Activated CD8-positive, alpha-beta memory T cell treated with anti-CD3 and anti-CD28 coated beads for 4 hours (primary cell): Measurements from ENCODE around the gene CHRNA3.
A peak's percentile ranks its signal among the peaks of the same experiment; 100 is the strongest.

ENCODE experiments used
- DNase-seq, 2 donors: peaks; one replicate each; pipeline ENCODE4 v3.0.0-alpha.2; 2020; ENCODE audit warnings: low read depth in 2 of 2

CHRNA3 gene

DNA sequence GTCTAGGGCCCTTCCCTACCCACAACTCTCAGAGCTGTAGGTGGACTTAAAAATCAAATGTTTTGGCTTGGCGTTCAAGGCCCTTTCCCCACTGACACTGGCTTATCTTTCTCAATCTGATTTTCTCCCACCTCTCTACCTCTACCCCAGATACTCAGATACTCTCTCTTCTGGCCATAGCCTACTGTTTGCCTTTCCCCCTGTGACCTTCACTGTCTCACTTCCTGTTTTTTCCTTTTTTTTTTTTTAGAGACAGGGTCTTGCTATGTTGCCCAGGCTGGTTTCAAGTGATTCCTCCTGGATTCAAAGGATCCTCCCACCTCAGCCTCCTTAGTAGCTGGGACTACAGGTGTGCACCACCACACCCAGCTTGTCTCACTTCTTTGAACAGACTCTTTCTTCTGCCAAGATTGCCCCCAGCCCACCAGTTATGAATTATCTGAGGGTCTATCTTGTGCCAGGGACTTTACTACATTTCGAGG, 15.6 kb upstream of the CHRNA3 start:
- no peak for DNase-seq

DNA sequence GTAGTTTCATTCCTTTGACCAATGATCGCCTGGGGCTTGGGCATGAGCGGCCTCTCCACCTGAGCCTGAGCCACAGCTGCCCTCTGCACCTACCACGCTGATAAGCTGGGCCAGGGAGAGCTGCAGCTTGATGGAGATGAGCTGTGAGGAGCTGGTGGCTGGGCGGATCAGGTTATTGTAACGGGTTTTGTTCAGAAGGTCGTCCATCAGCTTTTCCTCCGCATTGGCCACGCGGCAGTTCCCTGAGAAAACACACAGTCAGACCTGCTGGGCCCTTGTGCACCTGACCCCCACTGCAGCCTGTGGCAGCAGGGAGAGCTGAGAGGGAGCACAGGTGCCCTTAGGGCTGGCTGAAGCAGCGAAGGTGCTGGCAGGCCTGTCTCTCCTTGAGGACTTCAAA, 14.6 kb upstream of the CHRNA3 start:
- DNase-seq, result no peak

DNA sequence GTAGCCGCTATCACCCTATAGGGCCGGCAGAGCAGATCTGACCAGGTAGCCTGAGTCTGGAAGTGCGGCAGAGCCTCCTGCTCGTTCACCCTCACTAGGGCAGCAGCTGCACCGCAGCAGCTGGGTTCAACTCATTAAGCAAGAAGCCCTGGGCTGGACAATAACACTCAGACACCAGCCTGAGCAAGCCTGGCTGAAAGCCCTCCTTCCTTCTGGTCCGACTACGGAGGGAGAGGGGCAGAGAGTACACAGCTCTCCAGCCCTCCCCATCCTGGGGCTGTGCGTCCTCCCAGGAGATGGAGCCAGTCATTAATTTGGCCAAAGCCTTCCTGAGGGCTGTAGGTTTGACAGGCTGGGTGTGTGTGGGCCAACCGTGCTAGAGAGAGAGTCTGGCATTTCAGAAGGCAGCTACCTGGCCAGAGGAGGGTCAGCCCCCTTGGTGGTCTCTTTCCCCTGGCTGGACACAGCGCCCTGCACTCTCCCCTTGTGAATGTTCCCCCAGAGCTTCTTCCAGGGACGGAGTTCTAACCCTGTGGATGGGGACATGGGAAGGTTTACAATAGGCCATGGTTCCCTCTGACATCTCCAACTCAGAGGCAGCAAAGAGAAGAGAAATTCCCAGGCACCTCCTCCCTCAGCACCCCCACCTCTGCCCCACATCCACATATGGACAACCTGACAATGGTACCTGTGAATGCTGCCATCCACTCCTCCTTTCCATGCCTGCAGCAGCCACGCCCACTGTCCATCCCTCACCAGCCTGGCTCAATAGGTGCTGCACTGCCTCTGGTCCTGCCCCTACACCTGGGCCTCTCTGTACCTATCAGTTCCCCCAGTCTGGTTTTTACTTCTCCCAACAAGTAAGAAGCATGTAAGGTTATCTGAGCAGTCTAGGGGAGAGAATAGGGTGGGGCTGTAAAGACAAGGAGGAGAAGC, 13.7 kb upstream of the CHRNA3 start:
- DNase-seq, result no peak

DNA sequence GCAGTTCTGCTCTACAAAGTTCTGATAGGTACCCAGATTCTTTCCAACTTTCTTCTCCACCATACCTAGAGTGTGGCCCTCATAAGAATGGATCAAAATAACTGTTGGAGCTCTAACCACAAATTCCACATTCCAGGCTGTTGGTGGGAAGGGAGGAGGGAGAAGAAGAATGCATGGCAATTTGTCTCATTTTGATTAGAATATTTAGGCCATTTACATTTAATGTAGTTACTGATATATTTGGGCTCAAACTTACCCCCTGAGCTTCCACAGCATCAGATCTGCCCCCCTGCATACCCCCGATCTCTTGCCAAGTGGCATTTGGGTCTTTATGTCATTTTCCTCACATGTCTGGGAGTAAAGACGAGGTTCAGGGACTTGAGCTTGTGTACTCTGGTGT, 12.6 kb upstream of the CHRNA3 start:
- no peak for DNase-seq

DNA sequence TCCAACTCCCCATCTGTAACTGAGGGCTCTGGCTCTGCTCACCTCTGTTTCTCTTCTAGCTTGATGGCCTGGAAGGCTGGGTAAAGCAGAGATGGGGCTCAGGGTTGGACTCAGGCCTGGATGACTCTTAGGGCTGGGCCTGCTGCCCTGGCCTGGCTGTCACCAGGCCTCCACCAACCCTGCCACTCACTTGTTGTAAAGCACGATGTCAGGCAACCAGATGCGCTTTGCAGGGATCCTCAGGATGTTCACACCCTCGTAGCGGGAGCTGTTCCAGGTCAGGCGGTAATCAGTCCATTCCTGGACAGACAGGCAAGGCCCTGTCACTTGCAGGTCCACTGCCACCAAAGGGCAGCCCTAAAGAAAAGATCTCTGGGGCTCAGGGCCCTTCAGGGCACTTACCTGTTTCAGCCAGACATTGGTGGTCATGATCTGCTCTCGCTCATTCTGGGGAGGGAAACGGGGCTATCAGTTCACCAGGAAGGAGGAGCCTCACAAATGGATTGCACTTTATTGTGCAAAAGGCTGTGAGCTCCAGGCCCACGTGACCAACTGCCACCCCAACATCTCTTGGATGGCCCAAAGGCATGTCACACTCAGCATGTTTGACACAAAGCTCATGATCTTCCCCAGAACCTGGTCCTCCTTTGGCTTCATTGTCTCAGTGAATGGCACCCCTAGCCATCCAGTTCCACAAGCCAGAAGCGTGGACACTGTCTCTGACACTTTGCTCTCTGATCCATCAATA, 10.3 kb upstream of the CHRNA3 start:
- DNase-seq, result no peak

DNA sequence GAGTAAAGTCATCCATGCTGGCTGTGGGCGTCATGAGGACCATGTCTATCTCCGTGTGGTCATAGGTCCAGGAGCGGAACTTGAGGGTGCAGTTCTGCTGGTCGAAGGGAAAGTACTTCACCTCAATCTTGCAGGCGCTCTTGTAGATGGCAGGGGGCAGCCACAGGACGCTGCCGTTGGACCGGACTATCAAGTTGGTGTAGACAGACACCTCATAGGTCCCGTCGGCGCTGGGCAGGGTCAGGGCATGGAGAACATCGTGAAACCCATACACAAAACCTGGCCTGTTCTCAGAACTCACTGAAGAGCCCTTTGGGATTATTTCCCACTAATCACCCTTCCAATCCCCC, 8.9 kb upstream of the CHRNA3 start:
- DNase-seq, result no peak

DNA sequence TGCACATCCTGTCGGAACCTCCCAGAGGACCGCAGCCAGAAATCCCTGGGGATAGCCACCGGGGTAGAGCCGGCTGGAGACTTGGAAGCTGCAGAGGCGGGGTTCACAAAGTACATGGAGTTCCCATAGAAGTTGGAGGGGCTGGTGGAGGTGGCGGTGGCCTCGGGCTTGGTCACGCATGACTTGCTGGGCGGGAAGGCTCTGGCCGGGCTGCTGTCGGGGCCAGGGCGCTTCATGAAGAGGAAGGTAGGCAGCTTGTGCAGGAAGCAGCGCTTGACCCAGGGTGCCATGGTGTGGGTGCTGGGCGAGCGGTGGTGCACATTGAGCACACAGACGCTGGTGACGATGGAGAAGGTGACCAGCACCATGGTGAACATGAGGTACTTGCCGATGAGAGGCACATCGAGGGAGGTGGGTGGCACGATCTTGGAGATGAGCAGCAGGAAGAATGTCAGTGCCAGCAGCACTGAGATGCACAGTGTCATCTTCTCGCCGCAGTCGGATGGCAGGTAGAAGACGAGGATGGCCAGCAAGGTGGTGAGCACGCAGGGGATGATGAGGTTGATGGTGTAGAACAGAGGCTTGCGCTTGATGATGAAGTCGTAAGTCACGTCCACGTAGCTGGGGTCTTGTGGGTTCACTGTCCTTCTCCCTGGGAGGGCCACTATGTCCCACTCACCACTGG, 8.4 kb upstream of the CHRNA3 start:
- no peak for DNase-seq

DNA sequence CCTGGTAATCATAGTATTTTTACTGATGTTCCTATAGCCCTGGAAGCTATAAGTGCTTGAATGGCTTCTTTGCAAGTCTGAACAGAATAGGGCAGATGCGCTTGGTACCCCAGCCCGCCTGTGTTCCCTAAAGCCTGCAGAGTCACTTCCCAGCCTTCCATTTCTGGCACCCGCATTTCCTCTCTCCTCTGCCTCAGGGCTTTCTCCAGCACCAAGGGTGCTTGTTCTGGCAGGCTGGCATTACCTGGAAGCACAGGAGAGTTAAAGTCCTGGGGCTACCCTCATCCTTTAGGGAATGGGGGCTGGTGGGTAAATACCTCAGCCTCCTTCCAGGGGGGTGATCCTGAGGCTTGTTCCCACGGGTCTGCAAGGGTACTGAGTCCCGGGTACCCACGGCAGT, 7.4 kb upstream of the CHRNA3 start:
- no peak for DNase-seq

DNA sequence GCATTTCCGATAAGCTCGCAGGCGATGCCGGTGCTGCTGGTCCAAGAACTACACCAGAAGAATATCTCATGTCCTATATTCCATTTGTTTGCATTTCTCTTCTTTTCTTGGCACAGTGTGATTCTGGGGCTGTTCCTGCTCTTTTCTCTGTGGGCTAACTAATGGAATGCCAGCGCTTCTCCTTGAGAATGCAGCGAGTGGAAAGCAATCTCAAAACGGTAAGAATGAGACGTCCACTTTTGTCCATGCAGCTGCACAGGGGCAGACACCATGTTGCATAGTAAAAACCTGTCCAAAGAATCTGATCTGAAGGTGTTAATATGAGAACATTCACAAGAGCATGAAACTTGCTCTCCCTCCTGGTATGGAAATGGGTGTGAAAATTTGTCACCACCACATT, 6.6 kb upstream of the CHRNA3 start:
- no peak for DNase-seq

DNA sequence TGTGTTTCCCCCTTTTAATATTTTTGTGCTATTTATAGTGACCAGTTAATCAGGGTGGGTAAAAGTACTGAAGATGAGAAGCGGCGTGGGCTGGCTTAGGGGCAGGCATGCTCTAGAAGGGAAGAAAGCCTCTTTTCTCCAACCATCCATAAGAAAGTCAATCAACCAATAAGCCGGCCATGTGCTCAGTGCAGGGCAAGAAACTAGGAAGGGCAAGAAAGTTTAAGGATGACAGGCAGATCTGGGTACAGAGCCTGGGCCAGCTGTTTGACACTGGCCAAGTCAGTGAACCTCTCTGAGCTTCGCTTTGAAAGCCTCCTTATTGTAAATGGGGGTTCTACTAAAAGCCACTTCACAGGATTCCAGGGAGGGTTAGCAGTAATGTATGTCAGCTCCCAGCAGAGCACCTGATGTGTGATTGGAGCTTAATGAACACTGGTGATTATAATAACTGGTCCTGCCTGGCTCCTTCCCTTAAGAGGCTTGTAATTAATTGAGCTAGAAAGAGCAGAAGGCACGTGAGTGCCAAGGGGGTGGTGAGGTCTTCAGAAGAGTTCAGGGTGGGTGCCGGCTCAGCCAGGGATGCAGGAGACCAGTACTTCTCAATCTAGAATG, 5.7 kb upstream of the CHRNA3 start:
- DNase-seq, result no peak

DNA sequence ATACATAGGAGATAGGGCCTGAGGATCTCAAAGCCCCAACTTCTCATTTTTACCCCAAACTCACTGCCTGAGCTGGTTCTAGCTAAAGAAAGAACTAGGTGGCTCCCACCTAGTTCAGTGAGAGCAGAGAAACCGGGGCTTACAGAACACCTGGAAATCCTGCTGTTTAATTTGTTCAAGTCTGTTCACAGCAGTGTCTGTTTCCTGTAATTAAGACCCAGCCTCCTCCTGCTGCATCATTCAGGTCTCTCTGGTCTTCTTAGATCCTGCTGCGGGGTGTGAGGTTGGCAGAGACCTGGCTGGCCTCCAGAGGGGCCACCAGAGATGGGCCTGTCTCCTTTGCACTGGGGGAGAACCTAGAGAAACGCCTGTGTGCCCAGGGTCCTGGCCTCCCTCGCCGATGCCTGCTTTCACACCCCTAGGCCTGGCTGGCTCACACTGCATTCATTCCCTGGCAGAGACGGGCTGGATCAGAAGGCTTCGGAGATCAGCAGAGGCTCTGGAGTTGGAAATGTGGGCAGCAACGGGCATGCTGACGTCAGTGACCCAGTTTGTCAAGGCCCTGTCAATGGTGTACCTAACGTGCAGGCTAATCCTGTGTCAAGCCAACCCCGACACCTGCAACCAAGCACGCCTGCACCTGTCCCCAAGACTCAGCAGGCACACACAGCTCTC, 4.9 kb upstream of the CHRNA3 start:
- DNase-seq, result no peak

DNA sequence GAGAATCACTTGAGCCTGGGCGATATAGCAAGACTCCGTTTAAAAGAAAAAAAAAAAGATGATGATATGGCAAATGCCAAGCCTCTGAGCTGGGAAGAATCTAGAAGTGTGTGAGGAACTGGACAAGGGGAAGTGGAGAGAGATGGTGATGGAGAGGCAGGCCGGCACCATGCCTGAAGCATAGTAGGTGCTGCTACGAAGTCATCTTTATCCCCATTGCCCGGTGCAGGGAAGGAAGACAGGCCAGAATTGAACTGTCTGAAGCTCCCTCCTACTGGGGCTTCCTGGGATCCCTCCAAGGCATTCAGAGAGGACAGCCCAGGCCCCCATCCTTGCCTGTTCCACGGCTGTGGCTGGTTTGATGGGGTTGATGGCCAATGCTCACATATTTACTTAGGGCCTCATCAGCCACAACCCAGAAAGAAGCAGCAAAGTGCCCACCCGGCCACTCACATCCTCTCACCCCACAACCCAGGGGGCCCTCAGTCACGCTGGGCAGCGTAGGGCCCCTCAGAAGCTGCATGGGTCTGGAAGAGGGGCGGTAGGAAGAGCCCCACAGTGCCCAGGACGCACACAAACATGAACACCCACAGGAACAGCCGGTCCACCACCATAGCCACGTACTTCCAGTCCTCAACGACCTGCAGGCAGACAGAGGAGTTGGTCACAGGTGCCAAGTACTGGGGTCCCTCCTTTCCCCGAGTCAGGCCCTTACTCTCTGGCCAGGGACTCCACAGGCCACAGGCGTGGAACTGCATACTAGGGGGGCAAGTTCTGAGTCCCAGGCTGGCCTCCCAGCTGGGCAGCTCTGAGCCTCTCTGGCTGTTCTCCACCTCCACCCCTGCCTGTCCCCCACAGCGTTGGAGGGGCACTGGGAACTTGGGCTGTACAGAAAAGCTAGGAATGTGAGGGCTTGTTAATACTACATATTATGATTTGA, 4.1 kb upstream of the CHRNA3 start:
- DNase-seq, result no peak

DNA sequence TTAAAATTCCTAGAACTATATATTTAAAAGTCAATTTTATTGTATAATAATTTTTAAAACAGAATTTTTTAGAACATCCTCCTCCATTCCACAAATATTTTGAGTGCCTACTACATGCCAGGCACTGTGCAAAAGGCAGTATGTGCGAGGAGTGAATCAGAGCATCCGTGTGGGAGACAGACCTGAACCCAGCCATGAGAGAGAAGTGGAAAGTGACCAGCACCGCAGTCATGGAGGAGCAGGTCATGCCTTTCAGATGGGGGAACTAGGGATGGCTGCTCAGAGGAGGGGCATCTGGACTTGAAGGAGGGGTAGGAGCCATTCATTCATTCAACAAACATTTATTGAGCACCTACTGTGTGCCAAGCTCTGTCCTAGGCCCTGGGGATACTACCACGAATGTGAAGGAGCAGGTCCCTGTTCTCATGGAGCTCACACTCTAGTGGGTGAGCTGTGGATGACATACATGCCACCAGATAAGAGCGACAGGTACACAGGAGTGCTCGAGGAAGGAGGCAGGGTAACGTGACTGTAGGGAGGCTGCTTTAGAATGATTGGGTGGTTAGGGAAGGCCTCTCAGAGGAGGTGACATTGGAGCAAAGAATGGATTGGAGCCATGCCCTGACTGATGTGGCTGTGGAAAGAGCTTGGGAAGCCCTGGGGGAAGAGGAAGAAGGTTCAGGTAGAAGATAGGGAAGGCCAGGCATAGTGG, 3.1 kb upstream of the CHRNA3 start:
- no peak for DNase-seq

DNA sequence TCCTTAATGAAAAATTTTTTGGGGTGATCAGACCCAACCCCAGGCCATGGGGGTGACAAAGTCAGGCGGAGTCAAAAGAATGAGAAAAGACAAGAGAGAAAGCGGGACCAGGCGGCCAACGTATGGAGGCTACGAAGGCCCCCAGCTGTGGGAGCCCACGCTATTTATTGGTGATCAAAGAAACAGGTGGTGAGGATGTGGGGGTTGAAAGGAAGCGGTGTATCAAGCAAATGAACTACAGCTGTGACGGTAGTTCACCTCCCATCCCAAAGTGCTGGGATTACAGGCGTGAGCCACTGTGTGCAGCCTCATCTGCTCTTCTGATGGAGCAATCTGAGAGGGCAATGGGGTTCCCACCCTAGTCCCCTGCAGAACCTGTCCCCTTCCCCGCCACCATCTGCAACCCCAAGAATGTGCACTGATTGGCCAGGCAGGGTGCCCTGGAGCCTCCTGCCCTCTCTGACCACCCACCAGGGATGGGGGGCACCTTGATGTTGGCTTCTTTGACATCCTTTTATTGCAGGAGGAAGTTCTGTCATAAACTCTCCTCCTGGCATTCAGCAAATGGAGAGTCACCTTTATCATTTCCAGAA, 1.1 kb upstream of the CHRNA3 start:
- DNase-seq, result no peak

DNA sequence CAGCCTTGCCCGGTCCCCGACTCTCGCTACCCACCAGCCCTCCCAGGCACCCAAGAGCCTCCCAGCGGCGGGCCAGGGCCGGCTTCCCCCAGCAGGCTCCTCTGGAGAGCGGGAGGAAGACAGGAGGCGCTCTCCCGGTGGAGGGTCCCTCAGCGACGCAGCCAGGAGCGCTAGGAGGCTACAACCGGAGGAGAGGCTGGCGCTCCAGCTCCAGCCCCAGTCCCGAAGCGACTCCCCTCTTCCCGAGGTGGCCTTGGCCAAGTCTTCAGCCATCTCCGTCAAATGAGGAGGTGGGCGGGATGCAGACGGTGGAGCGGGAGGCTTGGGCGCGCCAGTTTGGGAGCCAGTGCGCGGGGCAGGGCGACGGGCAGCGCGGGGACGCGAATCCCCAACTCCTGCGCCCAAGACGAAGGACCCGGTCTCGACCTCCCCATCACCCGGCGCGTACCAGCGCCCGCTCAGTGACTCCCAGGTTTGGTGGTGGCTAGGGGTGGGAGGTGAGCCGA, 722 bp downstream of the CHRNA3 start:
- no peak for DNase-seq

DNA sequence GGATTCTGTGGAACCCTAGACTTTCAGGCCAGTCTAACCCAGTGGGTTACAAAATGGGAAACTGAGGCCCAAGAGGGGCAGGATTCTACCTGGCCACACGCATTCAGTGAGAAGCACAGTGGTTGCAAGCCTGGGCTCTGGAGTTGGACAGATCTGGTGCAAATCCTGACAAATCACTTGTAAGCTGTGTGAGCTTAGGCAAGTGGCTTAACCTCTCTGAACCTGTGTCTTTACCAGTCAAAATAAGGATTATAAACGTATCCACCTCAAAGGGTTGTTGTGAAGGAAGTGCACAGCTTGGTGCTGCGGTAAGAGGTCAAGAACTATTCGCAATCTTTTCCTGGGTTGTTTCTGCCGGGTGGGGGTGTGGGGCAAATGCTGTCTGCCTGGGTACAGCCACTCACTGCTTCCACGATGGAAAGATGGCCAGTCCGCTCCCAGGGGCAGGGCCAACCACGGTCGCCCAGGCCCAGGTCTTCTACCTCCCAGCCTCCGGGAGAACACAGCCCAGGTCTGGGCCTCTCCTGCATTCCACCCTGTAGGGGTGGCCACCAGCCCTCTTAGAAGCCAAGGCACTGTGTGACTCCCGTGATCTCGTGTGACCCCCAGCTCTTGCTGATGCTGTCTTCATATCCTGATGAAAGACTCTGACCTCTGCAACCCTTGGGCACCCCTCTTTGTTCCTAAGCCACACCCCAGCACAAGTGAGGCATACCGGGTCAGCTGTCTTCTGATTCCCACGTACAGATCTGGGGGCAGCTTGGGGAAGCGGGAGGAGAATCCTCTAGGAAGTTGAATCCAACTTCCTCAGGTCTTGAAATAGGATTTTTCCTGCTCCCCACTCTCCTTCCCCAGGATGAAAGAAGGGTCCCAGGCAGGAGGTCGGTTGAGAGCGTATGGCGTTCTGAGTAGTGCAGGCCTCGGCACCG, 1.5 kb downstream of the CHRNA3 start:
- DNase-seq, result no peak

DNA sequence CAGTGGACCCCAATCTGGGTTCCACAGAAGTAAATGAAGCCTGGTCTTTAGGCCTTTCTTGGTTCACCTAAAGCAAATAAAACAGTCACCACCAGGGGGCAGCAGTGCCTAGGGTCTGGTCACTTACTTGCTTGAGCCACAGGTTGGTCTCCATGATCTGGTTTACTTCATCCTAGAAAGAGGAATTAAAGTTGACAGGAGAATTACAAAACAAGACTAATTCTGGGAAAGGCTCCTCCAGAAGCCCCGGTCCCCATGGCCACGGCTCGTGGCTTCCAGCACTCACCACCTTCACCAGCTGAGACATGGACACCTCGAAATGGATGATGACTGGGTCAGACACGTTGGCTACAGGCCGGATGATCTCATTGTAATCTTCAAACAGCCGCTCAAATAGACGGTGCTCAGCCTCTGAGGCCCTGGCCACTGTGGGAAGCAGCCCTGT, 2.3 kb downstream of the CHRNA3 start:
- DNase-seq, result peak; percentile 53 to 55

DNA sequence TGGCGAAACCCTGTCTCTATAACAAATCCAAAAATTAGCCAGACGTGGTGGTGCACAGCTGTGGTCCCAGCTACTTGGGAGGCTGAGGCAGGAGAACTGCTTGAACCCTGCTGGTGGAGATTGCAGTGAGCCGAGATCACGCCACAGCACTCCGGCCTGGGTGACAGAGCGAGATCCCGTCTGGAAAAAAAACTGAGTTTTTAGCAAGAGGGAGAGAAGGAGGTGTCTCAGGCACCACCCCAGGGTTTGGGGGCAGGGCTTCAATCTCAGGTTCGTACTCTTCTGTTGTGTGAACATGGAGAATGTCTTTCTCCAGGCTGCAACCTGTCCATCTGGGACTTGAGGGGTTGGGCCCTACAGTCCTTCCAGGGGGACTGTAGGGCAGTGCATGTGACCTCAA, 2.7 kb downstream of the CHRNA3 start:
- DNase-seq, result no peak
